NCI-H1105 (cell line): ENCODE data around the gene ZNF549.
A peak's percentile ranks its signal among the peaks of the same experiment; 100 is the strongest.
"Not testable (repeated sequence)": the region's sequence is repeated elsewhere in the genome, so short reads cannot be mapped to it uniquely, and the experiment has no call there.

Experiments
- DNase-seq: peaks from one replicate; lab custom pipeline; 2025; lab: John Stamatoyannopoulos, UW

ZNF549 gene

DNA sequence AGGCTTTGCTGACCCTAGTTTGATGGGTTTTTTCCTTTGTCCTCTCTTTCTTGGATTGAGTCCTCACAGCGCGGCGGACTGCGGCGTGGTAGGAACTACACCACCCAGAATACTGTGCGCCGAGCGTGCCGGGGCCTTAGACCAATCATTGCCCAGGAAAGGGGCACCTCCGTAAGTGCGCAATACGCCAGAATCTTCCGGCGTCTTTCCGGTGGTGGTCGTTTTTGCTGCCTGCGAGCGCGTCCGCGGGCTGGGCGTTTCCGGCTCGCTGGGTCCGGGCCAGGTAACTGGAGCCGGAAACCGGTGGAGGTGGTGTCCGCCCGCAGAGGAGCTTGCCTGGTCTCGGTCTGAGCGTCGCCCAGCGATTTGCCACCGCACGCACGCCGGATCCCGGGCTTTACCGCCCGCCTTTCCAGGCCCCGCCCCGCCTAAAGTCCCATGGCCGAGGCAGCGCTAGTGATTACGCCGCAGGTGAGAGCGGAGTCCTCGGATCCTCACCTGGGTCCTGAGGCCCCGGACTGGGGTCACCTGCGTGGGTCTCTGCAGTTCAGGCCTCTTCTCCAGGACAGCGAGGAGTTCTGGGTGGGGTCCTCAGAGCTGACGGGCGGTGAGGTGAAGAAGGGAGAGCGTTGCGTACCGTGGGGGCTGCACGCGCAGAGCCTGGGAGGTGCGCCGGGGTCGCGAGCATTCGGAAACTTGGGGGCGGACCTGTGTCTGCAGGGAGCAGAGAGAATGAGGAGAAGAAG is at the start of gene ZNF549:
TSS of gene ZNF549 (plus strand) at position 221 of the 746 bp plus-strand sequence. CDS start at position 439, 218 bp downstream.
- peak; percentile 95 for DNase-seq

GRCh38 chr19:57487477-57488298 is 39.5 kb upstream of the ZNF549 start, which contains the start of gene ZNF419:
TSS of gene ZNF419 (plus strand) at chr19:57487750. CDS start at chr19:57487951, 201 bp downstream.
- peak; percentile 97 for DNase-seq

DNA sequence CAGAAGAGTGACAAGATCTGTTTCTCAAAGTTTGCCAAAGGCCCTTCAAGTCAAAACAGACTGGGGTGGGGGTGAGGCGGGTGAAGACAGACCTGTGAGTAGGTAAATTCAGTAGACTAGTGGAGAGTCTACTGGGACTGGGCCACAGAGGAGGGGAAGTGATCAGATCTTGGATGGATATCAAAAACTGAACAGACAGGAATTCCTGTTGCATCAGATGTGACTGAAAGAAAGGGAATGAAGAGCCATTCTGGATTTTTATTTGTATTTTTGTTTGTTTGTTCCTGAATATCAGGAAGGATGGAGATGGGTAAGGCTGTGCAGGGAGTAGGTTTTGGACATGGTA is 38.9 kb upstream of the ZNF549 start:
- not testable (repeated sequence) for DNase-seq

GRCh38 chr19:57499332-57499679 is 27.9 kb upstream of the ZNF549 start:
- not testable (repeated sequence) for DNase-seq

- peak; percentile 68 for DNase-seq
These were observed 27.3 kb upstream of the ZNF549 start, which contains the start of gene ZNF773 for GRCh38 chr19:57499680-57500395. TSS of gene ZNF773 (plus strand) at chr19:57499938. CDS start at chr19:57500081, 143 bp downstream.

DNA sequence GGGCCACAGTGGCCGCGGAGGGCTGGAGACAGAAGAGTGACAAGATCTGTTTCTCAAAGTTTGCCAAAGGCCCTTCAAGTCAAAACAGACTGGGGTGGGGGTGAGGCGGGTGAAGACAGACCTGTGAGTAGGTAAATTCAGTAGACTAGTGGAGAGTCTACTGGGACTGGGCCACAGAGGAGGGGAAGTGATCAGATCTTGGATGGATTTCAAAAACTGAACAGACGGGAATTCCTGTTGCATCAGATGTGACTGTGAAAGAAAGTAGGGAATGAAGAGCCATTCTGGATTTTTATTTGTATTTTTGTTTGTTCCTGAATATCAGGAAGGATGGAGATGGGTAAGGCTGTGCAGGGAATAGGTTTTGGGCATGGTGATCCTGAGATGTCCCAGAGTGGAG is 26.8 kb upstream of the ZNF549 start:
- not testable (repeated sequence) for DNase-seq

DNA sequence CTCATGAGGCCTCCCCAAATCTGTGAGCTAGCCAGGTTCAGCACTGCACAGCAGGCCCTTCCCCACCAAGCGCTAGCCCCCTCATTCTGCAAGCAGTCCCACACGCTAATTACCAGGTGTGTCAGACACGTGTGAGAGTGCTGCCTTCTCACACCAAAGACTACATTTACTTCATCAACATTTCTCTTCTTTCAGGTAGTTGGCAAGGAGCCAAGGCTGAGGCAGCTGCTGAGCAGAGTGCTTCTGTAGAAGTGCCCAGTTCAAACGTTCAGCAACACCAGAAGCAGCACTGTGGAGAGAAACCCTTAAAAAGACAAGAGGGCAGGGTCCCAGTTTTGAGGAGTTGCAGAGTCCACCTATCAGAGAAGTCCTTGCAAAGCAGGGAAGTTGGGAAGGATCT is 21.0 kb upstream of the ZNF549 start:
- DNase-seq: peak; percentile 26

GRCh38 chr19:57511484-57511883 is 15.7 kb upstream of the ZNF549 start:
- no peak for DNase-seq

DNA sequence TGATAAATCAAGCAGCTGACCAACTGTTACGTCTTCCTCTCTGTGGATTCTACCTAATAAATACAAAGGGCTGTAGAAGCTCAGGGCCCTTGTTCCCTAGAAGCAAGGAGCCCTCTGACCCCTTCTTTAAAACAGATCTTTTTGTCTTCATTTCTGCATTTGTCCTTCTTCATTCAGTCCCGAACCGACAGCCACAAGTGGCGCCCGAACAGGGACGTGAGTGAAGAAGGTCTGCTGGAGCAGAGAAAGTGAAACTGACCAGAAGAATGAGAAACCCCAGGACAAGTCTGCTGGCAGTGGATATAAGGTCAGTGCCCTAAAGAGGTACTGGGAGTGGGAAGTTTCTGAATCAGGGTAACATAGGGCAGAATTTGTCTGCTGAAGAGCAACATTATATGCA is 14.3 kb upstream of the ZNF549 start:
- DNase-seq: no peak

DNA sequence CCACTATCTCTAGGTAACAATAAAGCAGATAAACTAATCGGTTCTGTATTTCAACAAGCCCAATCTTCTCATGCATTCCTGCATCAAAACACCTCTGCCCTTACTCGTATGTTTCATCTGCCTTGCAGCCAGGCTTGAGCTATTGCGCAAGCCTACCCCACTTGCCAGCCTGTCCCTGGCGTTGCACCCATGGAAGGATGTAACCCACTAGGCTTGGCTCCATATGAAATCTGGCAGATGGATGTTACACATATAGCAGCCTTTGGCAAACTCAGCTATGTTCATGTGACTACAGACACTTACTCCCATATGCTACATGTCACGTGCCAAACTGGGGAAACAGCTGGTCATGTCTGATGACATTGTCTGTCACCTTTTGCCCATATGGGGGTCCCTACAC is 11.9 kb upstream of the ZNF549 start:
- DNase-seq: no peak

DNA sequence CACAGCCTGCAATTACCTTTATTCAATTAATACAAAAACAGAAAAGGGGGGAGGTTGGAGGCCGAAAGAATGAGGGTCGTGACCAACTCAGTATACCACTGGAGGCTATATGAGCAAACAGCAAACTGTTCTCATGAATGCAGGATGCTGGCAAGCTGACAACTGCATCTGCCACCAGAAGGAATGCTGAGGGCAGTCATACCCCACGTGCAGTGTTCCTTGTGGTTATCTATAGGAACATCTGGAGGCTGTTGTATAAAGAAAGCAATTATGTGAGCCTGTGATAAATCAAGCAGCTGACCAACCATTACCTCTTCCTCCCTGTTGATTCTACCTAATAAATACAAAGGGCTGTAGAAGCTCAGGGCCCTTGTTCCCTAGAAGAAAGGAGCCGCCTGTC is 9.1 kb upstream of the ZNF549 start:
- not testable (repeated sequence) for DNase-seq

- DNase-seq: no peak
These were observed 10.9 kb downstream of the ZNF549 start for GRCh38 chr19:57537953-57538547.

GRCh38 chr19:57546513-57546912 is 19.4 kb downstream of the ZNF549 start:
- DNase-seq: no peak

DNA sequence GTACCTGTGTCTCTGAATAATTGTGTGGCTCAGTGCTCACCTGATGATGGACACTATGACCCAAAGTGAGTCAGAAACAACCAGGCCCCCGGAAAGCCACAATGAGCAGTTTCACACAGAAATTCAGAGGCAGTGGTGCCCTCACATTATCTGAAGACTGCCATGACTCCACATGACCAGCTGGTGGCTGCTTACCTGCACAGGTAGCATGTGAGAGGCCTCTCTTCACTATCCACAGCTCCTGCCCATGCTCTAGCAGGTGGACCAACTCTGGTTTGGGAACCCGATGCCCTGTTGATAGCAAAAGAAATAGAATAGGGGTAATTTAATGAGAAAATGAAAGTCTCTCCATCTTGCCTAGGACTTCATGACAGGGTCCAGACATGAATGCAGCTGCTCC is 25.3 kb downstream of the ZNF549 start:
- no peak for DNase-seq

DNA sequence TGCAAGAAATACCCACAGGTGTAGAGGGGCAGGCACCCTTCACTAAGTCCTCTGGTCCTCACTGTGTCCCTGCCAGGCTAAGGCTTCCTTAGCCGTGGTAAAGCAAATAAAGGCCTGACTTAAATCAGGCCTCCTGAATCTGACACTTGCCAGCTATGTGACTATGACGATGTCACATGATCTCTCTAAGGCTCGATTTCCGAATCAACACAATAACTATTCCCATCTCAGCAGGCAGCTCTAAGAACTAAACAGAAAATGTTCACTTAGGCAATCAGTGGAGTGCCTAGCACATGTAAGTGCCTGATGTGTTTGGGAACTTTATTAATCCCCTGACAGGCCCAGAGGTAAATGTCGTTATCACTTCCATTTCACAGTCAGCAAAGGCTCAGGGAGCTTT is 30.5 kb downstream of the ZNF549 start:
- no peak for DNase-seq

GRCh38 chr19:57558525-57558924 is 31.4 kb downstream of the ZNF549 start:
- DNase-seq: no peak

DNA sequence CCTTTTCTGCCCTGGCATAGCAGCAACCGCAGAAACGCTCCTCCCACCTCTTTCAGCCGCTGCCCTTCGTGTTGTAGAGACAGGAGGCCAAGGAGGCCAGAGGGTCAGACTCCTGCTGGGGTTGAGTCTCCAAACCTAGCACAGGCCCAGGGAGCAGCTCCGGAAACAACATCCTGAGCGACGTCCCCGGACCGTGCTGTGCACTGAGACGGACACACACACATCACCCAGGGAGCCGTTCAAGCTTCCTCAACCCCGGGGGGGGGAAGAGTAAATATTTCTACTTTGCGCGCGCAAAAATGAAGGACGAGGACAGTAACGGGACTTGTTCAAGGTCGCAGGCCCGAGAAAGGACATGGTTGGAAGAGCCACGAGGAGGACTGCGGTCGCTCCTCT is 31.9 kb downstream of the ZNF549 start:
- peak; percentile 8 for DNase-seq

DNA sequence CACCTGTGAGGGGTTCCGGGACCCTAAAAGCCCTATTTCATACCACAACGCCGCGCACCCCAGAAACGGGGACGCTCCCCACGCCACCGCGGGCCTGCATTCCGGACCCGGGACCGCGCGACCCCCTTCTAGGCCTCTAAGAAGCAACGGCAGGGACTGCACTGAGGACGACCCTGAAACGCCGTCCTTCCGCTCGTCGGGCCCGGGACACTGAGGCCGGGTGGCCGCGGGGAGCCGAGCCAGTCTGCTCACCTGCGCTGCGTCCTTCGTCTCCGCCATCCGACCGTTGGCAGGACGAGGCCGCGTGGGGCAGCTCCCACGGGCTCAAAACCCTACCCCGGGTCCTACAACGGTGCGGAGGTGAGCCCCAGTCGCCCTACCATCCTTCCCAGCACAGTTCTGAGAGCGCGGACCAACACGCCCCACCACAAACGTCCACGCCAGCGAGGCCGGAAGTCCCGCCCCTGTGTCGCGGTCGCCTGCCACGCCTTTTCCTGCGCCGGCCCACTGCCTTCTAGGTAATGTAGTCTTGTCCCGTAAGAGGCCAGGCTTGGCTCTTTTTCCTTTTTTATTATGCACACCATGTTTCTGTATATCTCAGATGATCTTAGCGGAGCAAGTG is 32.4 kb downstream of the ZNF549 start, which contains the start of gene ZNF550:
TSS of gene ZNF550 (minus strand) at position 460 of the 622 bp plus-strand sequence. CDS start at position 279, 181 bp downstream.
- peak; percentile 89 for DNase-seq

GRCh38 chr19:57560049-57560491 is 32.9 kb downstream of the ZNF549 start:
- DNase-seq: no peak

- DNase-seq: no peak
These were observed 36.4 kb downstream of the ZNF549 start for GRCh38 chr19:57563547-57563946.
